ENCODE measurements around the gene HPCAL4. TPM values are rescaled to one million over a fixed set of nuclear protein-coding genes. Genes with fewer than 3 reads are reported as not detected.

The HPCAL4 gene
- total and polyA plus RNA-seq, 2 experiments from 2014 or later, result 0.08 to 1.2 TPM

DNA sequence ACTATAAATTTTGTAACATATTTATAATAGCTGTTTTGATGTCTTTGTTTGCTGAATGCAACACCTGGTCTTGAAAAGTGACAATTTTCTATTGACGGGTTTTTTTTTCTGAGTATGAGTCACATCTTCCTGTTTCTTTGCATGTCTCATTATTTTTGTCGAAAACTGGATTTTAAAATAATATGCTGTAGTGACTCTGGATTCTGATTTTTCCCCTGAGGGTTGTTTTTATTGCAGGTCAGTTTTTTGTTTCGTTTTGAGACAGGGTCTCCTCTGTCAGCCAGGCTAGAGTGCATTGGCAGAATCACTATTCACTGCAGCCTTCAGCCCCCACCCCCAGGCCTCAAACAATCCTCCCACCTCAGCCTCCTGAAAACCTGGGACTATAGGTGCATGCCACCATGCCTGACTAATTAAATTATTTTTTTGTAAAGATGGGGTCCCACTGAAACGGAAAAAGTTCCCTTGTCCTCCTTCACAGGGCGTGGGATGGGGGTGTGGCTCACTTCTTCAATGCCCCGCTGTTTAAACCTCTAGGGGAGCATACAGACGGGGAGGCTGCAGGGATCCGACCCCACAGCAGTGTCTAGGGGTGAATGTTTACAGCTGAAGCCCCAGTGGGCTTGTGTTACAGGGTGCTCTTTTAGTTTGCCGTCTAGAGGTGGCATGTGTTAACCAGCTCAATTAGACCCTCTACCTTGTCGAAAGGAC, 36.1 kb upstream of the HPCAL4 start:
- Histone ChIP-seq H2AFZ (no peak overlapping the region), H3K9me2 (ENCODE audit: insufficient read depth) (no peaks in the 10 kb centered on the region), H3K4me2 (no peak overlapping the region), H4K20me1 (replicated peaks; ENCODE audit: insufficient read depth) (no peaks in the 10 kb centered on the region; the same call in 1 of the 2 replicates), H3K4me1 (ENCODE audit: insufficient read depth) (no peaks in the 10 kb centered on the region), H3K36me3 (ENCODE audit: insufficient read depth) (no peaks in the 10 kb centered on the region), H3K79me2 (replicated peaks; ENCODE audit: insufficient read depth) (no peaks in the 10 kb centered on the region), H3F3A (replicated peaks; ENCODE audit: low read depth) (no peaks in the 10 kb centered on the region), H3K27me3 (ENCODE audit: insufficient read depth) (peaks cover 100% of the 10 kb centered on the region), H3K4me3 (no peak overlapping the region), H3K27ac (ENCODE audit: low read depth) (no peak overlapping the region)
- H3K36me3 Mint-ChIP-seq (ENCODE audit: low read depth), result no peaks in the 10 kb centered on the region
- ATAC-seq, result no peak
- H3K27ac Mint-ChIP-seq, result no peak overlapping the region
- TF ChIP-seq, protein P1, sequence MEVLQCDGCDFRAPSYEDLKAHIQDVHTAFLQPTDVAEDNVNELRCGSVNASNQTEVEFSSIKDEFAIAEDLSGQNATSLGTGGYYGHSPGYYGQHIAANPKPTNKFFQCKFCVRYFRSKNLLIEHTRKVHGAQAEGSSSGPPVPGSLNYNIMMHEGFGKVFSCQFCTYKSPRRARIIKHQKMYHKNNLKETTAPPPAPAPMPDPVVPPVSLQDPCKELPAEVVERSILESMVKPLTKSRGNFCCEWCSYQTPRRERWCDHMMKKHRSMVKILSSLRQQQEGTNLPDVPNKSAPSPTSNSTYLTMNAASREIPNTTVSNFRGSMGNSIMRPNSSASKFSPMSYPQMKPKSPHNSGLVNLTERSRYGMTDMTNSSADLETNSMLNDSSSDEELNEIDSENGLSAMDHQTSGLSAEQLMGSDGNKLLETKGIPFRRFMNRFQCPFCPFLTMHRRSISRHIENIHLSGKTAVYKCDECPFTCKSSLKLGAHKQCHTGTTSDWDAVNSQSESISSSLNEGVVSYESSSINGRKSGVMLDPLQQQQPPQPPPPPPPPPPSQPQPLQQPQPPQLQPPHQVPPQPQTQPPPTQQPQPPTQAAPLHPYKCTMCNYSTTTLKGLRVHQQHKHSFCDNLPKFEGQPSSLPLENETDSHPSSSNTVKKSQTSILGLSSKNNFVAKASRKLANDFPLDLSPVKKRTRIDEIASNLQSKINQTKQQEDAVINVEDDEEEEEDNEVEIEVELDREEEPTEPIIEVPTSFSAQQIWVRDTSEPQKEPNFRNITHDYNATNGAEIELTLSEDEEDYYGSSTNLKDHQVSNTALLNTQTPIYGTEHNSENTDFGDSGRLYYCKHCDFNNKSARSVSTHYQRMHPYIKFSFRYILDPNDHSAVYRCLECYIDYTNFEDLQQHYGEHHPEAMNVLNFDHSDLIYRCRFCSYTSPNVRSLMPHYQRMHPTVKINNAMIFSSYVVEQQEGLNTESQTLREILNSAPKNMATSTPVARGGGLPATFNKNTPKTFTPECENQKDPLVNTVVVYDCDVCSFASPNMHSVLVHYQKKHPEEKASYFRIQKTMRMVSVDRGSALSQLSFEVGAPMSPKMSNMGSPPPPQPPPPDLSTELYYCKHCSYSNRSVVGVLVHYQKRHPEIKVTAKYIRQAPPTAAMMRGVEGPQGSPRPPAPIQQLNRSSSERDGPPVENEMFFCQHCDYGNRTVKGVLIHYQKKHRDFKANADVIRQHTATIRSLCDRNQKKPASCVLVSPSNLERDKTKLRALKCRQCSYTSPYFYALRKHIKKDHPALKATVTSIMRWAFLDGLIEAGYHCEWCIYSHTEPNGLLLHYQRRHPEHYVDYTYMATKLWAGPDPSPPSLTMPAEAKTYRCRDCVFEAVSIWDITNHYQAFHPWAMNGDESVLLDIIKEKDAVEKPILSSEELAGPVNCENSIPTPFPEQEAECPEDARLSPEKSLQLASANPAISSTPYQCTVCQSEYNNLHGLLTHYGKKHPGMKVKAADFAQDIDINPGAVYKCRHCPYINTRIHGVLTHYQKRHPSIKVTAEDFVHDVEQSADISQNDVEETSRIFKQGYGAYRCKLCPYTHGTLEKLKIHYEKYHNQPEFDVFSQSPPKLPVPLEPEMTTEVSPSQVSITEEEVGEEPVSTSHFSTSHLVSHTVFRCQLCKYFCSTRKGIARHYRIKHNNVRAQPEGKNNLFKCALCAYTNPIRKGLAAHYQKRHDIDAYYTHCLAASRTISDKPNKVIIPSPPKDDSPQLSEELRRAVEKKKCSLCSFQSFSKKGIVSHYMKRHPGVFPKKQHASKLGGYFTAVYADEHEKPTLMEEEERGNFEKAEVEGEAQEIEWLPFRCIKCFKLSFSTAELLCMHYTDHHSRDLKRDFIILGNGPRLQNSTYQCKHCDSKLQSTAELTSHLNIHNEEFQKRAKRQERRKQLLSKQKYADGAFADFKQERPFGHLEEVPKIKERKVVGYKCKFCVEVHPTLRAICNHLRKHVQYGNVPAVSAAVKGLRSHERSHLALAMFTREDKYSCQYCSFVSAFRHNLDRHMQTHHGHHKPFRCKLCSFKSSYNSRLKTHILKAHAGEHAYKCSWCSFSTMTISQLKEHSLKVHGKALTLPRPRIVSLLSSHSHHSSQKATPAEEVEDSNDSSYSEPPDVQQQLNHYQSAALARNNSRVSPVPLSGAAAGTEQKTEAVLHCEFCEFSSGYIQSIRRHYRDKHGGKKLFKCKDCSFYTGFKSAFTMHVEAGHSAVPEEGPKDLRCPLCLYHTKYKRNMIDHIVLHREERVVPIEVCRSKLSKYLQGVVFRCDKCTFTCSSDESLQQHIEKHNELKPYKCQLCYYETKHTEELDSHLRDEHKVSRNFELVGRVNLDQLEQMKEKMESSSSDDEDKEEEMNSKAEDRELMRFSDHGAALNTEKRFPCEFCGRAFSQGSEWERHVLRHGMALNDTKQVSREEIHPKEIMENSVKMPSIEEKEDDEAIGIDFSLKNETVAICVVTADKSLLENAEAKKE (CRISPR knock-in tag; IDR thresholded peaks at IDR 0.05), result no peak
- TF ChIP-seq, protein P2, sequence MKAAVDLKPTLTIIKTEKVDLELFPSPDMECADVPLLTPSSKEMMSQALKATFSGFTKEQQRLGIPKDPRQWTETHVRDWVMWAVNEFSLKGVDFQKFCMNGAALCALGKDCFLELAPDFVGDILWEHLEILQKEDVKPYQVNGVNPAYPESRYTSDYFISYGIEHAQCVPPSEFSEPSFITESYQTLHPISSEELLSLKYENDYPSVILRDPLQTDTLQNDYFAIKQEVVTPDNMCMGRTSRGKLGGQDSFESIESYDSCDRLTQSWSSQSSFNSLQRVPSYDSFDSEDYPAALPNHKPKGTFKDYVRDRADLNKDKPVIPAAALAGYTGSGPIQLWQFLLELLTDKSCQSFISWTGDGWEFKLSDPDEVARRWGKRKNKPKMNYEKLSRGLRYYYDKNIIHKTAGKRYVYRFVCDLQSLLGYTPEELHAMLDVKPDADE (IDR thresholded peaks at IDR 0.05), result no peak
- TF ChIP-seq EZH2 (IDR thresholded peaks at IDR 0.05; ENCODE audit: low read depth, unreplicated experiment) (no peak), JUNB (IDR thresholded peaks at IDR 0.05; ENCODE audit: unreplicated experiment) (no peak), POLR2AphosphoS5 (IDR thresholded peaks at IDR 0.05; ENCODE audit: low read depth) (no peak), EZH2phosphoT487 (IDR thresholded peaks at IDR 0.05; ENCODE audit: unreplicated experiment) (no peak), STAT1 (IDR thresholded peaks at IDR 0.05; ENCODE audit: unreplicated experiment) (no peak), NANOG (IDR thresholded peaks at IDR 0.05; ENCODE audit: borderline replicate concordance) (no peak), ZNF114 (CRISPR knock-in tag; IDR thresholded peaks at IDR 0.05) (no peak)
- DNase-seq (ENCODE audit: low spot score), result no peak
- H3K4me1 Mint-ChIP-seq, result no peaks in the 10 kb centered on the region
- H3K27me3 Mint-ChIP-seq (ENCODE audit: insufficient read depth, low read depth, poor library complexity), result peaks cover 60% of the 10 kb centered on the region
- no peak overlapping the region for H3K4me3 Mint-ChIP-seq
- no peaks in the 10 kb centered on the region for H3K9me3 Mint-ChIP-seq

All from GM23338 (cell line).